Stimulated activated CD4-positive, alpha-beta T cell treated with anti-CD3 and anti-CD28 coated beads, Interleukin-4, amount 100 ng/mL, for 4 hours (primary cell): Measurements from ENCODE around the gene COL19A1.

Experiments
- DNase-seq, 2 experiments: peaks; one replicate each; pipeline ENCODE4 v3.0.0-alpha.2; 2020

The COL19A1 gene

DNA sequence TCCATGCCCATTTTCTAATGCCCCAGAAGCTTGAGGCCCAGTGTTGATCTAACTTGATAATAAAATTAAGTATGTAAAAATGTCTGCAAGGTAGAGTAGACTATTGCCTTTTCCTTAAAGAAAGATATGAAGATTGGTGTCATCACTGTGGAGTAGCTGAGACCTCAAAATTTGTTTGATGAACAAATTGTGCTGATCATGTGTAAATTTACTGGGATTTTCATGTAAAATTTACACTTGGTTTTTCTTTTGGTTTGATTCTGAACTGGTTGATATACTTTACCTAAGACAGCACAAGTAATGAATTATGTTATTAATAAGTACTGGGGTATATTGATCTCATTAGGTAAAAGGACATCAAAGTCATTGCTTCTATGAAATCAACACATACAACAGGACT is 207.3 kb downstream of the COL19A1 start:
- no peak for DNase-seq

DNA sequence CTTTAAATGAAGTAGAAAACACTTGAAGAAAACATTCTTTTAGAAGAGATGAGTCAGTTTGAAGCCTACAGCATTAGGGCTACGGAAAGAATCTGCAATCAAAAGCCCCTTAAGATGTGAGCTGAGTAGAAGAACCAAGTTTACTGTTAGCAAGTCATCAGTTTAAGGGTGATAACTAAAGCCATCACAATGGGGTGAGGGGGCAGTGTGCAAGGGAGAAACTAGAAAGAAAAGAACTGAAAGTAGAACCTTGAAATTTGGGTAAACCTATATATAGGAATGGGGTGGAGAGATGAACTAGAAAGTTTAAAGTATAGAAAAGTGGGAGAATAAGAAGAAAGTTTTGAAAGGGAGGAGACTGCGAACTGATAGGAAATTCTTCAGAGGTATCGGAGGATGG is 212.9 kb downstream of the COL19A1 start:
- DNase-seq = no peak

DNA sequence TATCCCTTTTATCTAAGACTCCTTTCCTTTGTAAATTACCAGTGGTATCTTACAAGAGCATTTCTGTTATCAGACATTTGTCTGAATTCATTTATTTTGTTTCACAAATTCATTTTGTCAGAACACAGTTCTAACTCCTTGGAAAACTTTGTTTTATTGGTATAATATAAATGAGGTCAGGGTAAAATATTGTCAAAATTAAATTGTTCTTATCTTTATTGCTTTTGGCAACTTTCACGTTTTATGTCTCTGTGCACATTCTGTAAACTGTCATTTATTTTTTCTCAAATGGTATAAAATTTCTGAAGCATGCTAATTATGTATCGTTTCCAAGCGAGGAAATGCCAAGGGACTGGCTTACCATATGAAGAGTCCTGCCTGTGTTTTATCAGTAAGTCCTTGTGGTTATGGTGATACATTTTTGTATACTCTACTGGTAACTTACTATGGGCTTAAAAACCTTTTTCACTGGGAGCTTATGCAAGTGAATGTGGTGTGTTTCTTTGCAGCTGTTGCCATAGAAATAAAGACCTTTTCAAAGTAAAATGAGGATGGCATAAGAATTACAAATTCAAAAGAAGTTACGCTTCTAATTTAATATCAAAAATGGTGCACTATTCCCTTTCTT is 214.2 kb downstream of the COL19A1 start:
- DNase-seq = no peak

DNA sequence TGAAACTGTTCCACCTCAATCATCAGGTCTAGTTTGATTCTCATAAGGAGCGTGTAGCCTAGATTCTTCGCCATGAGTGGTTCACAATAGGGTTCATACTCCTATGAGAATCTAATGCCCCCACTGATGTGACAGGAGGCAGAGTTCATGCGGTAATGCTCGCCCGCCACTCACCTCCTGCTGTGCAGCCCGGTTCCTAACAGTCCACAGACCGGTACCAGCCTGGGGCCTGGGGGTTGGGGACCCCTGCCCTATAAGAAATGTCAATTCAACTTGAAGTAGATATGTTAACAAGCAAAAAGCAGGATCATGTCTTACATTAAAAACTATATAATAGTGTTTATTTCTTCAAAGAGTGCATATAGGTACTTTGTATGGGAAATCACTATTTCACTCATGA is 216.5 kb downstream of the COL19A1 start:
- DNase-seq = no peak

DNA sequence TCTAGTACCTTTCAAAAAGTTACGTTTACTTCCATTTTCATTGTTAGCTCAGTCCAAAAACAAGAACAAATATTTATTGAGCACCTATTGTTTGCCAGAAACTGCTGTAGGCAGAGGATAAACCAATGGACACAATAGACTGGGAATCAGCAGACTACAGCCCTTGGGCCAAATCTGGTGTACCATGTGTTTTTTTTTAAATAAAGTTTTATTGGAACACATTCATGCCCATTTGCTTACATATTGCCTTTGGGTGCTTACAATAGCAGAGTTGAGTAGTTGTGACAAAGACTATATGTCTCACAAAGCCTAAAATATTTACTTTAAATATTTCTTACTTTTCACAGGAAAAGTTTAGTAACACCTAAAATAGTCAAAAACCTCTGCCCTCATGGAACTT is 220.4 kb downstream of the COL19A1 start:
- DNase-seq = no peak

DNA sequence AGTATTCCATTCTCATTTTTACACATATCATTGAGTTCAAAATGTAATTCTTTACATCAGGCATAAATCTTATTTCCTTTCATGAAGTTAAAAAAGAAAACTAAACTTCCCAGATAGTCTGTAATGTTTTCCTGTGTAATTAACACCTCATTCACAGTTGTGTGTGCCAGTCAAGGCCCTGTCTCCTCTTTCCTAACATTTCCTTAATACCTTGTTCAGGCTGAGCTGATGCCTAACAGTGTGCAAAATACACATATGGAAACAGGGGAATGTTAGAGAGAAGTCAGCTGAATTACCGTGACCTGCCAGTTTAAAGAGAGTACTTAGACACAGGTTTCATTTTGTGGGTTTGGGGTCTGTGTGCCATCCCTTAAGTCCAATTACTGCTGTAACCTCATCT is 227.8 kb downstream of the COL19A1 start:
- DNase-seq = no peak

DNA sequence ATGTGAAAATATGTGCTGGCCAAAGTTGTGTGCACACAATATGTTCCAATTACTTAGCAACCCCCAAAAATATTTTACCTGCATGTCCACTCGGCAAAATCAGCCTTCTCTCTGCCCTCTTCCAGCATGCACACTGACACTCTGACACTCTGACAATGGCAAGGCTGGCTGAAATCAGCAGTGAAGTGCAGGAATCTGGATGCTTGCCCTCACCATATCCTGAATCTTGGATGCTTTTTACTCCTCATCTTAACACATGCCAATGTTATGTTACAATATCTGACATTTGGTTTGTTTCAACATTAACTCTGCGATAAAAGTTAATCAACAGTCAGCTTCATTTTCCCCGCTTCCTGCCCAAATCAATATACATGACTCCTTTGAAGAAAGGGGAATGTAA is 233.4 kb downstream of the COL19A1 start:
- DNase-seq = no peak

DNA sequence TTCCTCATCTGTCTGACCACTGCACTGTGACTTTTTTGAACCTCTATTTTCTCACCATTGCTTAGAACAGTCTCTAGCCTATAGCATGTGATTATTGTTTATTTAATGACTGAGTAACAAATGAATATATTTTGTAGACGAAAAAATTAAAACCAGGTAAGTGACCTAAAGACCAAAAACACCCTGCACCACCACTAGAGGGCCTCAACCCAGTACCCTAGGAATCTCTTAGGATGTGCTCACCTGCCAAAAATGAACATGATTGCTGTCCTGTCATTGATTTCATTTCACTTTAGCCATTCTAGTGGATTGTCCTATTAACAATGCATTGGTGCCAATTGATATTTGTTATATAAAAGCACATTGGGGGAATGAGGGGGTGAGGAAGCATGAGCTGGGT is 237.4 kb downstream of the COL19A1 start:
- no peak for DNase-seq

DNA sequence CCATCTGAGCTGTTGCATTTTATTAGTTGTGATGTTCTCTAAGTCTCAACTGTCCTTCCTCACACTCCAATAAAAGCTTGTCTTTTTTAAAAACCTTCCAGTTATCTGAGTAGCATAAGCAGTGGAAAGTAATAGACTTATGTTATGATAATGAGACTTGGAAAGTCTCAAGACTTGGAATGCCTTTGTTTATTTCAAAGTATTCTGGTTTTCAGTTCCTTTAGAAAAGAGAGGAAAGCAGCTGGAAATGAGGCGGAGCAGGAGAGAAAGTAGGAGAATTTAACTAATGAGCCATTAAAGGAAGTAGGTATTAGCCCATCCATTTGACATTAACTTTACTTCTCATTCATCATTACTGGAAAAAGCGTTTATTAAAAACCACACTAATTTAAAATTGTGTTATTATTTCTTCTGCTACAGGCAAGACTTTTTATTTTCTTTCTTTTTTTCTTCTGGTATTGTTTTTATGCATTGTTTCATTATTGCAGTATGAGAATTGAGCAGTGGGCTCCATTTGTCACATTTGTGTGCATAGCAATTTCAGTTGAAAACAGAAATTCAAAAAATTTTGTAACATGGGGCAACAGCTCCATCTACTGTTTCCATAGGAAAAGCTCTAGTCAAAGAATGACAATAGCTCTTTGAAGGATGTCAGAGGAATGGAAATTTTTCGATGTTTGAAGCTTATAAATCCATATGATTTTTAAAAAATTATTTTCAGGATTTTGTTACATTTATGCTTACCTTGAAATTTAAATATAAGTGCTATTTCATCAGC is 241.7 kb downstream of the COL19A1 start:
- DNase-seq = no peak

DNA sequence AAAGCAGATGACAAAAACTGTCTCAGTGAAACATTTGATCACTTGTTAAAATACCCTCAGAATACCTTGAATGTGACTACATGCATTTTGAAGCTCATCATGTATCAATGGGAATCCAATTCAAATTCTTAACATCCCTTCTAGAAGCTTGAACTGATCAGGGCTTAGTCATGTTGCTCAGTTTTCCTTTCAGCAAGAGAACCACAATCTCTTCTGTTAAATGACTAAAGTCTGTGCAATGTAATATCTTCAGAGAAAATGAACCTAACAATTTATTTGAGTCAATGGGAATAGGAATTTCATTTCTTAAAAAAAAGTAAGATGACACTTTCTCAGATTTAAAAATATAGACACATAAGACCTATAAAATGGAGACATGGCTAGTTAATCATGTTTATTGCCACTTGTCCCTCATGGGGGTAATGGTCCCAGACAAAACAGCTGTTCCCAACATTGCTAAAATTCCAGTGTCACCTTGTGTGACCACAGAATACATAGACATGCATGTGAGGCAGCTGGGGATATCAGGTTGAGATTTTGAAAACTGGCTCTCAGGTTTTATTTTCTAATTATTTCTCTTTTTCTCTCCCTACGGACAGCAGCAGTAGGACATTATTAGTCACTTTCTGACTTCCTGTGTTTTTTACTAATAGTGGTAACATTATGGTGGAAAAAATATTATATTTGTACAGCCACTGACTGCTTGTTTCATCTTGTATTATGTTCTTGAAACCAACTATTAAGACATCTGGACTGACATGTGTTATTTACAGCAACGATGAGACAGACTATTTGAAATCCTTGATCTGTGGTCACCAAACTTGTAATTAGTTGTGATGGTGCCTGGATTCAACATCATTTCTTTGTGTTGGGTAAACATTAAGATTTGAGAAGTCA is 244.0 kb downstream of the COL19A1 start:
- DNase-seq = no peak

DNA sequence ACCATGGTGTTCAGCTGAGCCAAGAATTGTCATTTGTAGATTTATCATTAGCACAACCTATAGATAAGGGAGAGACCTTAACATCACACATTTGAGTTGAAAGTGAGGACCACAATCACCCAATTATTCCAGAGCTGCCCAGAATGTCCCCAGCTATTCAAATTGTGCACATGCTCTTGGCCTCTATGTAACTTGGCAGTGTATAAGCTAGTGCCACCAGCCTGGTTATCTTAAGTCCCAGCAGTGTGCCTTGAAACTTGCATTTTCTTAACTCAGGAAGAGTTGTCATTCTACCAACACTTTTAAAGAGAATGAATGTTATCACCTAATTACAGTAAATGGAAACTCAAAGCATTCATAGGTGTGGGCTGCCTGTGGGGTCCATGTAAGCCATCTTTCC is 245.4 kb downstream of the COL19A1 start:
- DNase-seq = no peak

DNA sequence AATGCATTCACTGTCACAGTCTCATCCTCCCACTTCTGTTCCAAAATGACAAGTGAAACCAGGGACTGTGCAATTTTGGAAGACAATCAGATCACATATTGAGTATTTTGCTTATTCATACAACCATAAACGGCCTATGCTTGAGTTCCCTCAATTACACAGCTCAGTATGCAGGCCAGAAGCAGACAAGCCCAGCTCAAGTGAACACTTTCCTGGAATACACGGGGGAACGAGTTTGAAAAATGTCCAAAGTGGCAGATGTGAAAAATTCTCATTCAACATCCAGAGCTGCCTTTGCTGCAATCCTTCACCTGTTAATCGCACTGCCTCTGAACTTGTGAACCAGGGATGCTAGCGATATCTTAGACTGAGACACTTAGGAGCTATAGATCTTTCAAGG is 246.4 kb downstream of the COL19A1 start:
- no peak for DNase-seq

DNA sequence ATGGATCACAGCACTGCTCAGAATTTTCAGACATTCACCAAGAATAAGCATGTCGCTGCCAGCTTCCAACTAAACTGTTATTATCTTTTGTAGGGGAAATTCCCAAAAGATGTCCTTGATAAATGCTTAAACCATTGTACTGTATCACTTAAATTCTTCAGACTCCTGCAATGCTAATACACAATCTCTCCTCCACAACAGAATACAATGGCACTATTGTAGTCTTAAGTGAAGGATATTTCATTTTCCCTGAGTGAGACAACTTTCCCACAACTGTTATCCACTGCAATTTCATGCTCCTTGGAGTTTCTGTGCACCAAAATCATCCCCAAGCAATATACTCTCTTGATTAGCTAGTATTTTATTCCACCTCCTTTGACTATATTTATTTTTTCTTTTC is 246.8 kb downstream of the COL19A1 start:
- no peak for DNase-seq

DNA sequence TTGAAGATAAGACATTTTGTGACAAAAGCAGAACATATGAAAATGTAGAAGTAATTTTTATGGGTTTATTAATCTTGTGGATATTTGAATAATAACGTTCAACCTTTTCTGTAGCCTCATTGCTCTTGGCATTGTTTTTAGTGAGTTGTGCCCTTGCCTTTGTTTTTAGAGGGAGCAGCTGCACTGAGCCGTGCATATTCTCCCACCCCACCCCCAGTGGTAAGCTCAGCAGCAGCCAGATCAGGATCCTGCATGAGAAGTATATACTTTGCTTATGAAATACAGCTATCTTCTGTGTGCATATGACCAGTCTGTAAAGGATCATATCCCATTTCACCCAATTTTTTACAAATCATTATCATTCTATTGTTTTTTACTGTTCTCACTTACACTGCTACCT is 252.3 kb downstream of the COL19A1 start:
- no peak for DNase-seq

DNA sequence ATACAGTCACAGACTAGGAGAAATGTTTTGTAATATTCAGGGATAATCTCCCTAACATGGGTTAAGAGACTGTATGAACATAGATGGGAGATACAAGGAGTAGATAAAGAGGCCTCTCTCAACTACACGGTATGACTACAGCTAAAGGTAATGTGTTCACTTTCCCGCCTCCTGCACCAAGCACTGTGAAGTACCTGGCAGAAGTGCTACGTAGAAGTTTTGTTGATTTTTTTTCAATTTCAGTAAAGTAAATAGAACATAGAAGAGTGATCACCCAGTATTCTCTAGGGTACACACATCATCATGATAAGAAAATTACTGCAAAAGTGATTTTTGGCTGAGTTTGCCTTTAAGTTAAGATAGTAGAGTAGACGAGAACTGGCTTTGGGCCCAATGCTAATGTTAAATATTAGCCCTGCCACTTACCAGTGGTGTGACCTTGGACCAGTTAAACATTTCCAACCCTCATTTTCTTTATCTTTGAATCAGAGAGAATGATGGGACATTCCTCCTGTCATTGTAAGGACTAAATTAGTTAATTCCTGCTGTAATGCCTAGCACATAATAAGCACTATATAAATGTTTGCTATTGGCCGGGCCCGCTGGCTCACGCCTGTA is 253.0 kb downstream of the COL19A1 start:
- DNase-seq = no peak

DNA sequence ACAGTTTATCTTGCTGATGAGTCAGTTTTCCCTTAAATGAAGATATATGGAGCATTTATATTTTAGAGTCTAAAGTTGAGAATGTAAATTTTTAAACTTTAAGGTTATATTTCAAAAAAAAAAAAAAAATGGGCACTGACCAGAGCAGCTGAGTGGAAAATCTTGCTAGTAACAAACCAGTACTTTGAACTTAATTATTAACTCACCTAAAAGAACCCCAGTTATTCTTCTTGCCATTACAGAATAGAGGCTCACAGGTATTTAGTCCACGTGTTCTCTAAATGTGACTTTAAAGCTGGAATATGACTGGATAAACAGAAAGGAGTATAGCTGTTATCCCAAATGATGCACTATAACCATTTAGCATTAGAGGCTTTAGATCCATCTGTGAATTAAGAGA is 258.1 kb downstream of the COL19A1 start:
- DNase-seq = no peak

DNA sequence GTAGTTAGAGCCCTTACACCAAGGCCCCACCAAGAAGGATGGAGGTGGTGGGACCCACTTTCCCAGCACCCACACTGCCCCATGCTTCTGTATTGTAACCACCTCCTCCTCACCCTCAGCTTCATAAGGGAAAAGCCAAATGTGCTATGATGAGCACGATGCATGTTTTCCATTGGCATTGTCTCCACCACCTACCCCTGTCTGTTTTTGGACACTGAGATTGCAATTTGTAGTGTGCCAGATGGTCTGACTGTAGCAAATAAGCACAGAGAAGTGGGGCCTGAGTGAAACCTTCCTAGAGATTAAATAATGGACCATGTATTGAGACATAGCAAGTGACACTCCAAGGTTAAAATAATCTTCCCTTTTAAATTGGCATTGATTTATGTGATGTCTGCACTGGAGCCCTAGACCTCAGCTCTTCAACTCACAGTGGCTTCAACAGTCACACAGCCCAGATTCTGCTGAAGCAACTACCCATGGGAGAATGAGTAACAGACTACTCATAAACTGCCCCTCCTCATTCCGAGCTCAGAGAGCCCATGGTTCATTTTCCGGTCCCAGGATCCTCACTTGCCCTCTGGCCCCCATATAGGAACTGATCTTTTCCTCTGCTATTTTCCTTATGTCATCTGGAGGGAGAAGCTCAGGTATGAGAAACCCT is 258.7 kb downstream of the COL19A1 start:
- no peak for DNase-seq

DNA sequence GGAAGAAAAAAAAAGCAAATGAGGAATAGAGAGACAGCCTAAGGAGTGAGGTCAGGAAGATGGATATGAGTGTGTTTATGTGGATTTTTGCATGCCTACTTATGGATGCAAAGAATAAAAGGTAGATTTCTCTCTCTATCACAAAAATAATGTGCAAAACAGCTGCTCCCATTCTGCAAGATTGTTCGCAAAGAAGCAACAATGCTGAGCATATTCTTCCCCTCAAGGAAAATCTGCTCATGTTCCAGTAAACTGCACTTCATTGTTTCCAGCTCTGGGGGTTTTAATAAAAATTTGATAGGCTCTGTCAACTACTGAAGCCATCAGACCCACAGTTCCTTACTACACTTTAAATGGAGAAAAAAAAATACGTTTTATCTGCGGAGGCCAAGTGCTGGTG is 259.2 kb downstream of the COL19A1 start:
- no peak for DNase-seq

DNA sequence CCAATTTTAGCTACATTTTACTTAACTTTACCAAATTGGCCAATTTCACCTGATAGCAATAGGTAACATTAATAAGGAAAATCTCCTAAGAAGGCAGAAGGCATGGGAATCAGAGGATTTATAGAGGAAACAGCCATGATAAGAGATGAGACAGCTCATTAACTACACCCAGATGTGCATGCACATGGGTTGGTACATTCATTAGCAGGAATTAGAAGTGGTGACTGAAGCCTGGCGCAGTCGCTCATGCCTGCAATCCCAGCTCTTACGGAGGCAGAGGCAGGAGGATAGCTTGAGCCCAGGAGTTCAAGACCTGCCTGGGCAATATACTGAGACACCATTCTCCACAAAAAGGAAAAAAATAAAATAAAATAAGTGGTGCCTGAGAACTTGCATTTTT is 263.0 kb downstream of the COL19A1 start:
- DNase-seq = no peak

DNA sequence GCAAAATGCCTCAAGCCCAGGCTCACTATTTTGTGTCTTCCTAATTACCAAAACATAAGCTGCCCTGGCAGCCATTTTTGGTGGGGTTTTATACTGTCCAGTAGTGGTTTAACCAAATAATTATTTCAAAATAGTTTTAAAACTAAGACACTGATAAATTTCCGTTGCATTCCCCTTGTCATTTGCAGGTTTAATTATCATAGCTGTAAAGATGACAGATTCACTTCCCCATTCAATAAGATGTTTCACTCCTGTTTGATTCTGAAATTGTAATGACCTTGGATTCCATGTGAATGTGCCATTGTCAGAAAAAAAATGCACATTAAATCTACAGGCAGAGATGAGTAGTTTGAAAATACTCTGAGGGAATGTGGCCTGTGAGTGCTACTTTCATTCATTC is 264.5 kb downstream of the COL19A1 start:
- DNase-seq = no peak

DNA sequence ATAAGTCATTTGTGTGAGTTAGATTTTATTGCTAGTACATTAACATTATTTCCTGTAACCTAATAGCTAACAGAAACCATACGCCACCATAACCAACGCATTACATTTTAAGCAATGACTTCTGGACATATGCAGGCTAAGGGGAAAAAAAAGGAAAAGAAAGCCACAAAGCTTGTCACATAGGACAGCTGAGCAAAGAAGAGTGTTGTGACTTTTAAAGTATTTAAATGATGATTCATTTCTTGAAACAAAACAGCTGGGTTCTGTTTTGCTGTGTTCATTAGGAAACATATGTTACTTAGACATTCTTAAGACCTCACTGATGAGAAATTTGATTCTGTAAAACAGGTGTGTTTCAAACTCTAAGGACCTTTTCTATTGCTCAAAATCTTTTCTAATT is 265.2 kb downstream of the COL19A1 start:
- DNase-seq = no peak

DNA sequence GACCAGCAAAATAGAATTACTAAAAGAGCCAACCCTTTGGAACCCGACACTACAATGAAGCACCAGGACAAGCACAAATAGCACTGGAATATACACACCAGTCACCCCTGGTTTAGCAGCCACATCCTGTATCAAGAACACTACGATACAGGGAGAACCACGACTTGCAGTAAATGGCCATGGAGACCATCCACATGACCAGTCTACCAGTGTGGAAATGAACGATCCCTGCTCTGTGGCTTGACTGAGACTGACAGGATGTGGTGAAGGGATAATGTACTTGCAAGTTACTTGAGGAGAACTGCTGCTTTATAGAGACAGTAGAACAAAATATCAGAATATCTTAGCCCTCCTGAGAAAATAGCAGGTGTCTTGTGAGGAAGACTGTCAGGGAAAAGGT is 266.9 kb downstream of the COL19A1 start:
- no peak for DNase-seq

DNA sequence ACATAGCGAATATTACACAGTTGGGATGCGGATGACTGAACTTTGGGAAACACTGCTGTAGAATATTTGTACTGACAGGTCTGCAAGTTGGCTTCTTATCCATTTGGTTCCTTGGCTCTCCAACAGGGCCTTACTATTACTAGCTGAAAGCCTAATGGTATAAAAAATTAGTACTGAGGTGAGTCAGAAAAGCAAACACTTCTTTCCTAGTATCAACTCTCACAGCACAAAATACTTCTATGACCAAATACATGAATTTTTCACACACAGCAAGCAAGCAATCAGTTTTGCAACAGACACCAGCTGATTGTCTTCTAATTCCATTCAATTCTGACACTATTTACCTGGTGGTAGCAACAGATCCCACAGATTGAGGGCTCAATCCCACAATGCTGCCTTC is 268.2 kb downstream of the COL19A1 start:
- no peak for DNase-seq
